GM23248 (cell line): Measurements from ENCODE around the gene ZNF521. TPM values are rescaled to one million over a fixed set of nuclear protein-coding genes. Genes with fewer than 3 reads are reported as not detected.

ENCODE experiments used
- DNase-seq: peaks from one replicate; pipeline ENCODE4 v3.0.0-alpha.2; 2015
- H2AFZ ChIP-seq: fragments of 200-600 bp; sonication (generic); 2 replicates; pipeline ENCODE4 v1.6.1; 2016; ENCODE audit warnings: antibody characterized with exemption
- H3F3A ChIP-seq: fragments of 200-600 bp; sonication (generic); 2 replicates; pipeline ENCODE4 v1.6.1; 2016; ENCODE audit warnings: mild to moderate bottlenecking, antibody characterized with exemption, mixed run types; ENCODE audit not compliant: insufficient read depth
- H3K27ac ChIP-seq: fragments of 200-600 bp; sonication (generic); 2 replicates; pipeline ENCODE4 v1.5.1; 2016; ENCODE audit warnings: mild to moderate bottlenecking
- H3K27me3 ChIP-seq: fragments of 200-600 bp; sonication (generic); replicated peaks from 2 replicates; pipeline ENCODE4 v1.6.1; 2016; ENCODE audit warnings: mild to moderate bottlenecking; ENCODE audit not compliant: insufficient read depth
- H3K36me3 ChIP-seq: fragments of 200-600 bp; sonication (generic); 2 replicates; pipeline ENCODE4 v1.6.1; 2016; ENCODE audit warnings: low read depth, mild to moderate bottlenecking
- H3K4me1 ChIP-seq: fragments of 200-600 bp; sonication (generic); 2 replicates; pipeline ENCODE4 v1.6.1; 2016; ENCODE audit warnings: mild to moderate bottlenecking; ENCODE audit not compliant: insufficient read depth
- H3K4me2 ChIP-seq: fragments of 200-600 bp; sonication (generic); one replicate; pipeline ENCODE4 v1.6.1; 2016; ENCODE audit warnings: mild to moderate bottlenecking; ENCODE audit not compliant: unreplicated experiment
- H3K4me3 ChIP-seq: fragments of 200-600 bp; sonication (generic); 2 replicates; pipeline ENCODE4 v1.5.1; 2016; ENCODE audit warnings: mild to moderate bottlenecking
- H3K79me2 ChIP-seq: fragments of 200-600 bp; sonication (generic); 2 replicates; pipeline ENCODE4 v1.6.1; 2016; ENCODE audit warnings: mild to moderate bottlenecking; ENCODE audit not compliant: insufficient read depth
- H3K9ac ChIP-seq: fragments of 200-600 bp; sonication (generic); 2 replicates; pipeline ENCODE4 v1.6.1; 2016; ENCODE audit warnings: mild to moderate bottlenecking
- H3K9me2 ChIP-seq: fragments of 200-600 bp; sonication (generic); 2 replicates; pipeline ENCODE4 v1.6.1; 2016; ENCODE audit warnings: mixed run types, mild to moderate bottlenecking, moderate library complexity; ENCODE audit not compliant: insufficient read depth
- H3K9me3 ChIP-seq: fragments of 200-600 bp; sonication (generic); one replicate; pipeline ENCODE4 v1.6.1; 2017; ENCODE audit warnings: low read depth
- H4K20me1 ChIP-seq: fragments of 200-600 bp; sonication (generic); 2 replicates; pipeline ENCODE4 v1.6.0; 2016; ENCODE audit not compliant: insufficient read depth
- EZH2 ChIP-seq: fragments of 200-600 bp; sonication (generic); IDR thresholded peaks from 2 replicates; pipeline ENCODE4 v1.6.1; 2018; ENCODE audit warnings: antibody characterized with exemption, mild to moderate bottlenecking; ENCODE audit not compliant: insufficient read depth, poor library complexity, severe bottlenecking
- EZH2phosphoT487 ChIP-seq: fragments of 200-600 bp; sonication (generic); IDR thresholded peaks from 2 replicates; pipeline ENCODE4 v1.6.1; 2018; ENCODE audit warnings: antibody characterized with exemption, moderate library complexity, mild to moderate bottlenecking, low read depth; ENCODE audit not compliant: insufficient read depth
- WGBS, 2 experiments: methylation state at CpG; one replicate each; pipeline ENCODE4 v1.1.6; 2015 to 2017; ENCODE audit warnings: low lambda C conversion rate in 2 of 2, low coverage in 1 of 2; ENCODE audit errors: missing lambda C conversion rate in 2 of 2; 5-methylcytosine and 5-hydroxymethylcytosine counted together
- in situ Hi-C: fragments of 300-500 bp; cut with MboI; formaldehyde crosslinking; loops from 2 replicates; pipeline ENCODE4 v1.15.0; 2020
- polyA plus RNA-seq: library from polyadenylated mRNA; unstranded; fragments of >200 nt; fragmentation: Nextera tagmentation; extraction: Ambion mirVana; gene quantifications from 2 replicates; pipeline ENCODE4 v1.2.1, GENCODE V29; 2016
- total RNA-seq: library from RNA; depleted of rRNA; stranded (reverse); fragments of >200 nt; shearing (Covaris generic); gene quantifications from 2 replicates; pipeline ENCODE4 v1.2.3, GENCODE V29; 2014

ZNF521 gene
- total and polyA plus RNA-seq, 2 experiments from 2014 or later = 7.8 to 17.9 TPM

GRCh38 chr18:25047983-25048382, 304.0 kb downstream of the ZNF521 start:
- no peak for TF ChIP-seq EZH2phosphoT487
- no peak for TF ChIP-seq EZH2
- H3K4me3 ChIP-seq = no peak overlapping the region
- H3K4me1 ChIP-seq = no peaks in the 10 kb centered on the region
- H3K9me3 ChIP-seq = no peaks in the 10 kb centered on the region
- no peak for DNase-seq
- no peak overlapping the region for H2AFZ ChIP-seq
- no peaks in the 10 kb centered on the region for H3F3A ChIP-seq
- in situ Hi-C loops = no loop called here
- no peaks in the 10 kb centered on the region for H3K36me3 ChIP-seq
- 70 to 76% methylated on average over 9 of the region's 9 CpGs for WGBS, 2 experiments
- no peak overlapping the region for H3K4me2 ChIP-seq
- no peak overlapping the region for H3K9ac ChIP-seq
- H3K9me2 ChIP-seq = no peaks in the 10 kb centered on the region
- H3K27me3 ChIP-seq = peaks cover 4% of the 10 kb centered on the region; the same call in 1 of the 2 replicates
- no peak overlapping the region for H3K27ac ChIP-seq
- H3K79me2 ChIP-seq = no peaks in the 10 kb centered on the region
- H4K20me1 ChIP-seq = no peaks in the 10 kb centered on the region

- H2AFZ ChIP-seq = no peak overlapping the region
- H3K4me3 ChIP-seq = no peak overlapping the region
- no peaks in the 10 kb centered on the region for H3K79me2 ChIP-seq
- in situ Hi-C loops = no loop called here
- no peaks in the 10 kb centered on the region for H3K9me2 ChIP-seq
- no peak overlapping the region for H3K27ac ChIP-seq
- H3F3A ChIP-seq = no peaks in the 10 kb centered on the region
- H3K36me3 ChIP-seq = no peaks in the 10 kb centered on the region
- WGBS, 2 experiments = 68 to 86% methylated on average over 3 of the region's 3 CpGs
- no peaks in the 10 kb centered on the region for H4K20me1 ChIP-seq
- H3K27me3 ChIP-seq = peaks cover 7% of the 10 kb centered on the region; the same call in 1 of the 2 replicates
- no peak for TF ChIP-seq EZH2
- TF ChIP-seq EZH2phosphoT487 = no peak
- DNase-seq = no peak
- H3K4me2 ChIP-seq = no peak overlapping the region
- no peaks in the 10 kb centered on the region for H3K9me3 ChIP-seq
- no peaks in the 10 kb centered on the region for H3K4me1 ChIP-seq
- no peak overlapping the region for H3K9ac ChIP-seq
Observed at GRCh38 chr18:25047421-25047820, 304.5 kb downstream of the ZNF521 start.

- no peak for DNase-seq
- TF ChIP-seq EZH2 (no peak), EZH2phosphoT487 (no peak)
- Histone ChIP-seq H3K9me3 (no peaks in the 10 kb centered on the region), H3K9me2 (no peaks in the 10 kb centered on the region), H3K79me2 (no peaks in the 10 kb centered on the region), H3K9ac (no peak overlapping the region), H3K36me3 (no peaks in the 10 kb centered on the region), H3K4me1 (no peaks in the 10 kb centered on the region), H3K4me3 (no peak overlapping the region), H3F3A (no peaks in the 10 kb centered on the region), H3K27ac (no peak overlapping the region), H3K4me2 (no peak overlapping the region), H4K20me1 (no peaks in the 10 kb centered on the region), H2AFZ (no peak overlapping the region), H3K27me3 (peaks cover 7% of the 10 kb centered on the region; the same call in 1 of the 2 replicates)
- WGBS, 2 experiments = 74 to 76% methylated on average over 2 of the region's 2 CpGs
- in situ Hi-C loops = no loop called here
Observed at GRCh38 chr18:25044694-25045093, 307.3 kb downstream of the ZNF521 start.

- H3K4me3 ChIP-seq = no peak overlapping the region
- no peaks in the 10 kb centered on the region for H3K4me1 ChIP-seq
- no peak overlapping the region for H3K4me2 ChIP-seq
- H3K9me2 ChIP-seq = no peaks in the 10 kb centered on the region
- no peaks in the 10 kb centered on the region for H3K36me3 ChIP-seq
- H2AFZ ChIP-seq = no peak overlapping the region
- 85 to 93% methylated on average over 4 of the region's 4 CpGs for WGBS, 2 experiments
- H3K9ac ChIP-seq = no peak overlapping the region
- no peaks in the 10 kb centered on the region for H4K20me1 ChIP-seq
- no peaks in the 10 kb centered on the region for H3K9me3 ChIP-seq
- H3K27ac ChIP-seq = no peak overlapping the region
- in situ Hi-C loops = no loop called here
- no peak for TF ChIP-seq EZH2phosphoT487
- no peak for TF ChIP-seq EZH2
- no peaks in the 10 kb centered on the region for H3K79me2 ChIP-seq
- DNase-seq = no peak
- no peaks in the 10 kb centered on the region for H3F3A ChIP-seq
- peaks cover 7% of the 10 kb centered on the region; the same call in 1 of the 2 replicates for H3K27me3 ChIP-seq
Observed at GRCh38 chr18:25043104-25043503, 308.9 kb downstream of the ZNF521 start.

GRCh38 chr18:25042641-25043051, 309.3 kb downstream of the ZNF521 start:
- Histone ChIP-seq H3K36me3 (no peaks in the 10 kb centered on the region), H3F3A (no peaks in the 10 kb centered on the region), H3K4me1 (no peaks in the 10 kb centered on the region), H3K4me2 (no peak overlapping the region), H3K27ac (no peak overlapping the region), H3K9ac (no peak overlapping the region), H3K79me2 (no peaks in the 10 kb centered on the region), H3K4me3 (no peak overlapping the region), H2AFZ (no peak overlapping the region), H4K20me1 (no peaks in the 10 kb centered on the region), H3K9me3 (no peaks in the 10 kb centered on the region), H3K9me2 (no peaks in the 10 kb centered on the region), H3K27me3 (peaks cover 7% of the 10 kb centered on the region; the same call in 1 of the 2 replicates)
- in situ Hi-C loops = no loop called here
- WGBS, 2 experiments = 62 to 77% methylated on average over 4 of the region's 4 CpGs
- TF ChIP-seq EZH2 (no peak), EZH2phosphoT487 (no peak)
- DNase-seq = no peak
